ENCODE data around the gene CDK5RAP3.

Gene CDK5RAP3

GRCh38 chr17:47935961-47936360, 35.0 kb upstream of the CDK5RAP3 start:
- Histone ChIP-seq H3K4me1 (ENCODE audit: control insufficient read depth, insufficient read depth, low read length, unreplicated experiment) (peaks cover 36% of the 10 kb centered on the region), H3K36me3 (ENCODE audit: insufficient read depth, low read length) (no peaks in the 10 kb centered on the region), H3K4me3 (ENCODE audit: low read depth, low read length) (no peak overlapping the region), H3K79me2 (ENCODE audit: control insufficient read depth, insufficient read depth, low read length, unreplicated experiment) (peaks cover 12% of the 10 kb centered on the region), H3K27ac (ENCODE audit: low read depth, low read length) (no peak overlapping the region), H2AFZ (ENCODE audit: low read length, unreplicated experiment) (no peak overlapping the region), H3K27me3 (ENCODE audit: insufficient read depth, low read length) (no peaks in the 10 kb centered on the region)

GRCh38 chr17:47937941-47938340, 33.0 kb upstream of the CDK5RAP3 start:
- Histone ChIP-seq H2AFZ (ENCODE audit: low read length, unreplicated experiment) (no peak overlapping the region), H3K4me1 (ENCODE audit: control insufficient read depth, insufficient read depth, low read length, unreplicated experiment) (peaks cover 33% of the 10 kb centered on the region), H3K4me3 (ENCODE audit: low read depth, low read length) (no peak overlapping the region)

GRCh38 chr17:47941246-47942095, 29.4 kb upstream of the CDK5RAP3 start, which contains the start of gene PNPO:
PNPO (plus strand) TSS chr17:47941571; CDS start chr17:47941676, 105 bp downstream.
- Histone ChIP-seq H3K36me3 (ENCODE audit: insufficient read depth, low read length) (no peaks in the 10 kb centered on the region), H2AFZ (ENCODE audit: low read length, unreplicated experiment) (peak within 1 kb of the TSS; percentile 92), H3K27ac (ENCODE audit: low read depth, low read length) (peak within 1 kb of the TSS; percentile 23; the same call in 1 of the 2 replicates), H3K27me3 (ENCODE audit: insufficient read depth, low read length) (no peaks in the 10 kb centered on the region), H3K79me2 (ENCODE audit: control insufficient read depth, insufficient read depth, low read length, unreplicated experiment) (peaks cover 7% of the 10 kb centered on the region), H3K4me3 (ENCODE audit: low read depth, low read length) (peak within 1 kb of the TSS; percentile 84), H3K4me1 (ENCODE audit: control insufficient read depth, insufficient read depth, low read length, unreplicated experiment) (peaks cover 13% of the 10 kb centered on the region)

More at GRCh38 chr17:47937941-47938340, 33.0 kb upstream of the CDK5RAP3 start:
- no peak overlapping the region for H3K27ac ChIP-seq (ENCODE audit: low read depth, low read length)
- no peaks in the 10 kb centered on the region for H3K27me3 ChIP-seq (ENCODE audit: insufficient read depth, low read length)
- peaks cover 13% of the 10 kb centered on the region for H3K79me2 ChIP-seq (ENCODE audit: control insufficient read depth, insufficient read depth, low read length, unreplicated experiment)
- H3K36me3 ChIP-seq (ENCODE audit: insufficient read depth, low read length), result no peaks in the 10 kb centered on the region

- Histone ChIP-seq H2AFZ (ENCODE audit: low read length, unreplicated experiment) (peak overlapping the region; percentile 39), H3K79me2 (ENCODE audit: control insufficient read depth, insufficient read depth, low read length, unreplicated experiment) (peaks cover 4% of the 10 kb centered on the region), H3K4me3 (ENCODE audit: low read depth, low read length) (peak overlapping the region; percentile 84), H3K36me3 (ENCODE audit: insufficient read depth, low read length) (no peaks in the 10 kb centered on the region), H3K27me3 (ENCODE audit: insufficient read depth, low read length) (no peaks in the 10 kb centered on the region), H3K27ac (ENCODE audit: low read depth, low read length) (peak overlapping the region; percentile 23; the same call in 1 of the 2 replicates), H3K4me1 (ENCODE audit: control insufficient read depth, insufficient read depth, low read length, unreplicated experiment) (peaks cover 8% of the 10 kb centered on the region)
Observed at GRCh38 chr17:47942096-47942510, 28.8 kb upstream of the CDK5RAP3 start.

- Histone ChIP-seq H2AFZ (ENCODE audit: low read length, unreplicated experiment) (no peak overlapping the region), H3K27me3 (ENCODE audit: insufficient read depth, low read length) (no peaks in the 10 kb centered on the region), H3K4me1 (ENCODE audit: control insufficient read depth, insufficient read depth, low read length, unreplicated experiment) (peaks cover 8% of the 10 kb centered on the region), H3K4me3 (ENCODE audit: low read depth, low read length) (peak overlapping the region; percentile 84), H3K27ac (ENCODE audit: low read depth, low read length) (no peak overlapping the region), H3K79me2 (ENCODE audit: control insufficient read depth, insufficient read depth, low read length, unreplicated experiment) (peaks cover 4% of the 10 kb centered on the region), H3K36me3 (ENCODE audit: insufficient read depth, low read length) (no peaks in the 10 kb centered on the region)
Observed at GRCh38 chr17:47942568-47942967, 28.3 kb upstream of the CDK5RAP3 start.

GRCh38 chr17:47945080-47945479, 25.8 kb upstream of the CDK5RAP3 start:
- Histone ChIP-seq H3K27ac (ENCODE audit: low read depth, low read length) (no peak overlapping the region), H3K79me2 (ENCODE audit: control insufficient read depth, insufficient read depth, low read length, unreplicated experiment) (peaks cover 4% of the 10 kb centered on the region), H3K27me3 (ENCODE audit: insufficient read depth, low read length) (no peaks in the 10 kb centered on the region), H3K4me1 (ENCODE audit: control insufficient read depth, insufficient read depth, low read length, unreplicated experiment) (peaks cover 8% of the 10 kb centered on the region), H2AFZ (ENCODE audit: low read length, unreplicated experiment) (no peak overlapping the region), H3K4me3 (ENCODE audit: low read depth, low read length) (no peak overlapping the region), H3K36me3 (ENCODE audit: insufficient read depth, low read length) (no peaks in the 10 kb centered on the region)

GRCh38 chr17:47945529-47946508, 25.1 kb upstream of the CDK5RAP3 start:
- Histone ChIP-seq H3K27ac (ENCODE audit: low read depth, low read length) (no peak overlapping the region), H3K36me3 (ENCODE audit: insufficient read depth, low read length) (no peaks in the 10 kb centered on the region)

GRCh38 chr17:47946516-47946915, 24.4 kb upstream of the CDK5RAP3 start:
- H3K4me1 ChIP-seq (ENCODE audit: control insufficient read depth, insufficient read depth, low read length, unreplicated experiment), result peaks cover 3% of the 10 kb centered on the region
- no peak overlapping the region for H2AFZ ChIP-seq (ENCODE audit: low read length, unreplicated experiment)
- H3K27ac ChIP-seq (ENCODE audit: low read depth, low read length), result no peak overlapping the region
- no peaks in the 10 kb centered on the region for H3K27me3 ChIP-seq (ENCODE audit: insufficient read depth, low read length)
- H3K36me3 ChIP-seq (ENCODE audit: insufficient read depth, low read length), result no peaks in the 10 kb centered on the region
- no peaks in the 10 kb centered on the region for H3K79me2 ChIP-seq (ENCODE audit: control insufficient read depth, insufficient read depth, low read length, unreplicated experiment)
- no peak overlapping the region for H3K4me3 ChIP-seq (ENCODE audit: low read depth, low read length)

More at GRCh38 chr17:47945529-47946508, 25.1 kb upstream of the CDK5RAP3 start:
- Histone ChIP-seq H3K4me3 (ENCODE audit: low read depth, low read length) (no peak overlapping the region), H3K27me3 (ENCODE audit: insufficient read depth, low read length) (no peaks in the 10 kb centered on the region), H3K79me2 (ENCODE audit: control insufficient read depth, insufficient read depth, low read length, unreplicated experiment) (peaks cover 3% of the 10 kb centered on the region), H2AFZ (ENCODE audit: low read length, unreplicated experiment) (no peak overlapping the region), H3K4me1 (ENCODE audit: control insufficient read depth, insufficient read depth, low read length, unreplicated experiment) (peaks cover 6% of the 10 kb centered on the region)

GRCh38 chr17:47946929-47947397, 23.9 kb upstream of the CDK5RAP3 start:
- Histone ChIP-seq H3K27me3 (ENCODE audit: insufficient read depth, low read length) (no peaks in the 10 kb centered on the region), H3K4me3 (ENCODE audit: low read depth, low read length) (no peak overlapping the region), H2AFZ (ENCODE audit: low read length, unreplicated experiment) (no peak overlapping the region), H3K27ac (ENCODE audit: low read depth, low read length) (no peak overlapping the region), H3K4me1 (ENCODE audit: control insufficient read depth, insufficient read depth, low read length, unreplicated experiment) (peaks cover 3% of the 10 kb centered on the region), H3K36me3 (ENCODE audit: insufficient read depth, low read length) (no peaks in the 10 kb centered on the region), H3K79me2 (ENCODE audit: control insufficient read depth, insufficient read depth, low read length, unreplicated experiment) (no peaks in the 10 kb centered on the region)

GRCh38 chr17:47948706-47949196, 22.2 kb upstream of the CDK5RAP3 start:
- no peaks in the 10 kb centered on the region for H3K4me1 ChIP-seq (ENCODE audit: control insufficient read depth, insufficient read depth, low read length, unreplicated experiment)
- H3K4me3 ChIP-seq (ENCODE audit: low read depth, low read length), result no peak overlapping the region
- H3K27ac ChIP-seq (ENCODE audit: low read depth, low read length), result no peak overlapping the region
- H3K79me2 ChIP-seq (ENCODE audit: control insufficient read depth, insufficient read depth, low read length, unreplicated experiment), result no peaks in the 10 kb centered on the region
- no peaks in the 10 kb centered on the region for H3K27me3 ChIP-seq (ENCODE audit: insufficient read depth, low read length)
- no peaks in the 10 kb centered on the region for H3K36me3 ChIP-seq (ENCODE audit: insufficient read depth, low read length)
- no peak overlapping the region for H2AFZ ChIP-seq (ENCODE audit: low read length, unreplicated experiment)

Data from ACC112 (cell line).